ENCODE results near the gene SMYD3. TPM values are rescaled to one million over a fixed set of nuclear protein-coding genes. Genes with fewer than 3 reads are reported as not detected.

SMYD3 gene
- total RNA-seq, 1 donor from 2014 or later = 31.9 TPM

- Mint-ChIP-seq H3K36me3 (ENCODE audit: insufficient read depth) (no peaks in the 10 kb centered on the region), H3K4me3 (ENCODE audit: low read depth) (no peak overlapping the region), H3K27me3 (no peaks in the 10 kb centered on the region), H3K27ac (no peak overlapping the region), H3K4me1 (ENCODE audit: low read depth) (peaks cover 20% of the 10 kb centered on the region), H3K9me3 (ENCODE audit: low read depth) (no peaks in the 10 kb centered on the region)
- TF ChIP-seq, protein P1, sequence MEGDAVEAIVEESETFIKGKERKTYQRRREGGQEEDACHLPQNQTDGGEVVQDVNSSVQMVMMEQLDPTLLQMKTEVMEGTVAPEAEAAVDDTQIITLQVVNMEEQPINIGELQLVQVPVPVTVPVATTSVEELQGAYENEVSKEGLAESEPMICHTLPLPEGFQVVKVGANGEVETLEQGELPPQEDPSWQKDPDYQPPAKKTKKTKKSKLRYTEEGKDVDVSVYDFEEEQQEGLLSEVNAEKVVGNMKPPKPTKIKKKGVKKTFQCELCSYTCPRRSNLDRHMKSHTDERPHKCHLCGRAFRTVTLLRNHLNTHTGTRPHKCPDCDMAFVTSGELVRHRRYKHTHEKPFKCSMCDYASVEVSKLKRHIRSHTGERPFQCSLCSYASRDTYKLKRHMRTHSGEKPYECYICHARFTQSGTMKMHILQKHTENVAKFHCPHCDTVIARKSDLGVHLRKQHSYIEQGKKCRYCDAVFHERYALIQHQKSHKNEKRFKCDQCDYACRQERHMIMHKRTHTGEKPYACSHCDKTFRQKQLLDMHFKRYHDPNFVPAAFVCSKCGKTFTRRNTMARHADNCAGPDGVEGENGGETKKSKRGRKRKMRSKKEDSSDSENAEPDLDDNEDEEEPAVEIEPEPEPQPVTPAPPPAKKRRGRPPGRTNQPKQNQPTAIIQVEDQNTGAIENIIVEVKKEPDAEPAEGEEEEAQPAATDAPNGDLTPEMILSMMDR (IDR thresholded peaks at IDR 0.05; ENCODE audit: unreplicated experiment) = no peak
- no peak for DNase-seq (ENCODE audit: low spot score, unreplicated experiment)
Measured at GRCh38 chr1:246069581-246069980, 437.5 kb downstream of the SMYD3 start.

DNA sequence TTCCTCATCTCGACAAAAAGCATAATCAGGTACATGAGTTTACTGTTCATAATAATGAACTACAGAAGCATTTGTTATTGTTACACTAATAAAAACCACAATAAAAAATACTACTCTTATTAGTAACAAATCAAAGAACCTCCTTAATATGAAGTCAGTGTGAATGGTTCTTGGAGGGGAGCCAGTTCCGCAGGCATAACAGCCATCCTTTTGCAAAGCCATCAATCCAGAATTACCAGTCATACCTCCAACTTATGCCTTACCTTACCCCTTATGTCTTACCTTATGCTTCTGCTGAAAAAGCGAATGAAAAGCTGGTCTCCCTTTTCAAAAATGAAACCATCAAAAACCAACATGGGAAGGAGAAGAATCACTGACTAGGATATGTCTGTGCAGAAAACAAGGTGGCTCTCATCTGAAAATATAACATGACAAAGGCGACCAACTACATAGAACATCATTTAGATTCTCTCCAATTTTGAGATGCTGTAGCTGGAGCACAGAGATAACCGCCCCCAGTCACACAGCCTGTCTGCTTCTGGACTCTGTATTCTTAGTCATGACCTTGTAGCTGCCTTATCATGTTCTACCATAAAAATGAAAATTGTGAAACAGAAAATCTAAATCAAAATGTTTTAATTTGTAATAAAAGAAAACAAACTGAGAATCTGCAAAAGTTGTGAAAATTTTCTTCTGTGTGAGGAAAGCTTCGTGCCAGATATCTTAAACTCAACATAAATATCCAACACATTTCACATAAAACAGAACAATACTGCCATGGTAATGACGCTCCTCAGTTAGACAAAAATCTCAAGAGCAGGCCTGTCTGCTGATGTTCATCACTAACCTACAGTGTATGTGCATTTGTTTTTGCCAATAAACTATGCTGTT is 438.2 kb downstream of the SMYD3 start:
- TF ChIP-seq, protein P1 (IDR thresholded peaks at IDR 0.05; ENCODE audit: unreplicated experiment) = no peak
- H3K4me1 Mint-ChIP-seq (ENCODE audit: low read depth) = peaks cover 20% of the 10 kb centered on the region
- no peak overlapping the region for H3K4me3 Mint-ChIP-seq (ENCODE audit: low read depth)

DNA sequence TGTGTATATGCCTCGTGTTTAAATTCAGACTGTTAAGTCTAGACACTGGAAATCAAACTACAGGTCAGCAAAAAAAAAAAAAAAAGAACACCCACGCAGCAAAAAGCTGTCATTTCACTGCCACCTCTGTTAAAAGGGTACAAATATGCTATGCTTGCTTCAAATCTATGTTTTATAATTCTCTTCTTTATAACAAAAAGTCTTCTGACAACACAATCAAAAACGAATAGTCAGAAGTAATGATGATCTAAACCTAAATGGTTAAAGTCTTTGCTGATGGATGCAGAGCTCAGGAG is 438.9 kb downstream of the SMYD3 start:
- DNase-seq (ENCODE audit: low spot score, unreplicated experiment) = no peak
- Mint-ChIP-seq H3K4me3 (ENCODE audit: low read depth) (no peak overlapping the region), H3K9me3 (ENCODE audit: low read depth) (no peaks in the 10 kb centered on the region), H3K36me3 (ENCODE audit: insufficient read depth) (no peaks in the 10 kb centered on the region), H3K27me3 (no peaks in the 10 kb centered on the region), H3K27ac (no peak overlapping the region), H3K4me1 (ENCODE audit: low read depth) (peaks cover 20% of the 10 kb centered on the region)
- TF ChIP-seq, protein P1 (IDR thresholded peaks at IDR 0.05; ENCODE audit: unreplicated experiment) = no peak

More for the DNA sequence above, 438.2 kb downstream of the SMYD3 start:
- Mint-ChIP-seq H3K9me3 (ENCODE audit: low read depth) (no peaks in the 10 kb centered on the region), H3K27ac (no peak overlapping the region), H3K27me3 (no peaks in the 10 kb centered on the region), H3K36me3 (ENCODE audit: insufficient read depth) (no peaks in the 10 kb centered on the region)
- no peak for DNase-seq (ENCODE audit: low spot score, unreplicated experiment)

DNA sequence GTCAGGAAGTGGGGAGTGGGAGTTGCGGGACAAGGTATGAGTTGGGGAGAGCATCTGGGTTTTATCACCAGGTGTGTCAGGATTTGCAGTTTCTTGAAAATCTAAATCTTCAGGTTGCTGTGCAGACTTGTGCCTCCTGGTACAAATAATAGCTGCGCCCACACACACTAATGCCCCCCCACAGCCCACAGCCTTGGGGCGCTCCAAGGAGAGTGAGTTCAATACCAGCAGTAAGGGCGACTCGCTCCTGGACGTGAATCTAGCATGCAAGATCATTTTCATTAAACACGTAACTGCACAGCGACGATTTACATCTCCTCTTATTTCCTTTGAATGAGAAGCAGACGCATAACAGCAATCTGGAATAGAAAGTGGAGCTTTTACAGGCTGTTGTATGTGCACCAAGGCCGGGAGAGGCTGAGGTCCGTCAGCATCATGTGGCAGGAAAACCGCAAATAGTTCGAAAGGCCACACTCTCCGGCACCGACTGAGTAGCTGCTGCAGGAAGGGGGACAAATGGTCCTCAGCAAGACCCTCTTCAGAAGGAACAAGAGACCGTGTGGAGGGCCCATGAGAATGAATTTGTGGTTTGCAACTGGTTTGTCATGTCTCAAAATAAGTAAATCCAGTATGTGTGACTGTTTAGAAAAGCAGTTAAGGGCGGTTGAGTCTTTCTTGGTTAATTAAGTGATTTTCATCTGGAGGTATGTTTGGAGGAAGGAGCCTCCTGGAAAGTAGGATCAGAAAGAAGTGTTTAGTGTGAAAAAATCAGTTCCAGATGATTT is 439.5 kb downstream of the SMYD3 start:
- Mint-ChIP-seq H3K36me3 (ENCODE audit: insufficient read depth) (no peaks in the 10 kb centered on the region), H3K4me3 (ENCODE audit: low read depth) (no peak overlapping the region), H3K27me3 (no peaks in the 10 kb centered on the region), H3K9me3 (ENCODE audit: low read depth) (no peaks in the 10 kb centered on the region), H3K27ac (no peak overlapping the region), H3K4me1 (ENCODE audit: low read depth) (peaks cover 20% of the 10 kb centered on the region)
- TF ChIP-seq, protein P1 (IDR thresholded peaks at IDR 0.05; ENCODE audit: unreplicated experiment) = no peak
- no peak for DNase-seq (ENCODE audit: low spot score, unreplicated experiment)

GRCh38 chr1:246066573-246066972 is 440.5 kb downstream of the SMYD3 start:
- Mint-ChIP-seq H3K4me3 (ENCODE audit: low read depth) (no peak overlapping the region), H3K27ac (no peak overlapping the region), H3K4me1 (ENCODE audit: low read depth) (peaks cover 20% of the 10 kb centered on the region)

More at GRCh38 chr1:246066573-246066972, 440.5 kb downstream of the SMYD3 start:
- DNase-seq (ENCODE audit: low spot score, unreplicated experiment) = no peak
- TF ChIP-seq, protein P1 (IDR thresholded peaks at IDR 0.05; ENCODE audit: unreplicated experiment) = no peak
- no peaks in the 10 kb centered on the region for H3K36me3 Mint-ChIP-seq (ENCODE audit: insufficient read depth)
- H3K27me3 Mint-ChIP-seq = no peaks in the 10 kb centered on the region
- H3K9me3 Mint-ChIP-seq (ENCODE audit: low read depth) = no peaks in the 10 kb centered on the region

Measured in progenitor cell of endocrine pancreas (in vitro differentiated cells).